A549 (cell line): ENCODE results near the gene HBA1.

Experiments used
- KDM1A ChIP-seq: fragments of 200-600 bp; sonication (generic); IDR thresholded peaks from 2 replicates; pipeline ENCODE4 v1.6.1; 2016; ENCODE audit warnings: low read depth, mild to moderate bottlenecking
- MAZ ChIP-seq: fragments of 150-350 bp; IDR thresholded peaks from 2 replicates; pipeline ENCODE4 v1.6.1; 2014; ENCODE audit warnings: antibody characterized with exemption, low read depth, low read length, borderline replicate concordance
- NR3C1 ChIP-seq: fragments of >200 bp; sonication (Bioruptor Twin); formaldehyde crosslinking; IDR thresholded peaks from 3 replicates; pipeline ENCODE4 v1.6.1; 2017
- ZFP36 ChIP-seq: fragments of 450-650 bp; IDR thresholded peaks from 2 replicates; pipeline ENCODE4 v1.6.1; 2014; ENCODE audit warnings: borderline replicate concordance; ENCODE audit not compliant: partially characterized antibody

GRCh38 chr16:177394-177822, 928 bp downstream of the HBA1 start:
- TF ChIP-seq NR3C1 (no peak), KDM1A (no peak), MAZ (no peak), ZFP36 (no peak)
